HG02678 (cell line): ENCODE data around the gene ULBP2.

Source experiments
- ATAC-seq: cut with Tn5 transposase; IDR thresholded peaks from one replicate; pipeline ENCODE4 v1.9.1; 2021; ENCODE audit warnings: mild to moderate bottlenecking, moderate library complexity; ENCODE audit not compliant: unreplicated experiment

ULBP2 gene

GRCh38 chr6:149941583-149942460 lies at the start of gene ULBP2:
Gene ULBP2, plus strand, starts transcription at chr6:149942014. Its CDS starts 59 bp downstream, at chr6:149942073.
- no peak for ATAC-seq

- no peak for ATAC-seq
These were observed 46.7 kb upstream of the ULBP2 start for GRCh38 chr6:149895048-149895590.

GRCh38 chr6:149895833-149896271 lies 46.0 kb upstream of the ULBP2 start:
- ATAC-seq: no peak

GRCh38 chr6:149896491-149896890 lies 45.3 kb upstream of the ULBP2 start:
- ATAC-seq: no peak

- no peak for ATAC-seq
These were observed 44.7 kb upstream of the ULBP2 start for GRCh38 chr6:149897015-149897697.

GRCh38 chr6:149897855-149898744 lies 43.7 kb upstream of the ULBP2 start, which contains the start of gene RAET1E:
Gene RAET1E, minus strand, starts transcription at chr6:149898113. Its CDS starts 7,212 bp downstream, at chr6:149890901.
- no peak for ATAC-seq

- ATAC-seq: no peak
These were observed 42.8 kb upstream of the ULBP2 start for GRCh38 chr6:149898966-149899365.

GRCh38 chr6:149899486-149899885 lies 42.3 kb upstream of the ULBP2 start:
- ATAC-seq: no peak

GRCh38 chr6:149899926-149900619 lies 41.7 kb upstream of the ULBP2 start:
- ATAC-seq: no peak

- no peak for ATAC-seq
These were observed 41.0 kb upstream of the ULBP2 start for GRCh38 chr6:149900620-149901443.

- no peak for ATAC-seq
These were observed 40.2 kb upstream of the ULBP2 start for GRCh38 chr6:149901444-149902140.

- ATAC-seq: no peak
These were observed 37.7 kb upstream of the ULBP2 start for GRCh38 chr6:149903938-149904611.

GRCh38 chr6:149904661-149905370 lies 37.0 kb upstream of the ULBP2 start:
- no peak for ATAC-seq

- ATAC-seq: no peak
These were observed 36.4 kb upstream of the ULBP2 start for GRCh38 chr6:149905371-149905910.

GRCh38 chr6:149905911-149906371 lies 35.9 kb upstream of the ULBP2 start:
- no peak for ATAC-seq

GRCh38 chr6:149906405-149906804 lies 35.4 kb upstream of the ULBP2 start:
- ATAC-seq: no peak

GRCh38 chr6:149907317-149907716 lies 34.5 kb upstream of the ULBP2 start:
- ATAC-seq: no peak
